Upper lobe of left lung (tissue), 6 donors: ENCODE data around the gene EYS. TPM values are rescaled to one million over a fixed set of nuclear protein-coding genes. Genes with fewer than 3 reads are reported as not detected.

Source experiments
- ATAC-seq, 2 donors: fragments of 200-7000 bp; cut with Tn5 transposase; one replicate each; pipeline ENCODE4 v1.9.1; 2022; ENCODE audit warnings: mild to moderate bottlenecking in 2 of 2, moderate library complexity in 2 of 2; ENCODE audit not compliant: low FRiP score in 2 of 2
- DNase-seq, 2 donors: peaks; one replicate each; pipeline ENCODE4 v3.0.0-alpha.2; 2019 to 2020
- H3K27ac ChIP-seq, 4 donors: fragments of 200-600 bp; sonication (generic); one replicate each; pipeline ENCODE4 v1.5.1; 2016 to 2019
- H3K27me3 ChIP-seq, 4 donors: fragments of 200-600 bp; sonication (generic); one replicate each; pipeline ENCODE4 v1.5.1; 2017 to 2019
- H3K36me3 ChIP-seq, 4 donors: fragments of 200-600 bp; sonication (generic); one replicate each; pipeline ENCODE4 v1.5.1; 2016 to 2019
- H3K4me1 ChIP-seq, 4 donors: fragments of 200-600 bp; sonication (generic); one replicate each; pipeline ENCODE4 v1.5.1; 2018 to 2019
- H3K4me3 ChIP-seq, 4 donors: fragments of 200-600 bp; sonication (generic); one replicate each; pipeline ENCODE4 v1.5.1; 2017 to 2019; ENCODE audit warnings: mild to moderate bottlenecking in 2 of 4, moderate library complexity in 1 of 4
- H3K9me3 ChIP-seq, 4 donors: fragments of 200-600 bp; sonication (generic); one replicate each; pipeline ENCODE4 v1.5.1; 2018 to 2019
- CTCF ChIP-seq, 6 experiments: fragments of 450-650 bp in 4 of 6; fragments of 200-600 bp in 2 of 6; sonication (generic) in 2 of 6; IDR thresholded peaks; one replicate each; pipeline ENCODE4 v1.5.1; 2016 to 2019; ENCODE audit warnings: antibody characterized with exemption in 6 of 6
- EP300 ChIP-seq, 4 donors: sonication (generic); formaldehyde crosslinking; IDR thresholded peaks; one replicate each; pipeline ENCODE4 v1.5.1; 2017; ENCODE audit warnings: antibody characterized with exemption in 4 of 4, control low read depth in 2 of 4
- POLR2A ChIP-seq, 4 donors: fragments of 450-650 bp; IDR thresholded peaks; one replicate each; pipeline ENCODE4 v1.5.1; 2016 to 2017; ENCODE audit warnings: antibody characterized with exemption in 4 of 4, mild to moderate bottlenecking in 2 of 4
- POLR2AphosphoS5 ChIP-seq, 2 donors: sonication (generic); formaldehyde crosslinking; IDR thresholded peaks; one replicate each; pipeline ENCODE4 v1.5.1; 2017; ENCODE audit warnings: antibody characterized with exemption in 2 of 2
- WGBS, 2 donors: methylation state at CpG; one replicate each; pipeline ENCODE4 v1.1.5; 2017 to 2018; 5-methylcytosine and 5-hydroxymethylcytosine counted together
- total RNA-seq, 6 donors: library from RNA; depleted of rRNA in 4 of 6; stranded (reverse); fragments of >200 nt in 4 of 6; gene quantifications; one replicate each; pipeline versions ENCODE4 v1.1.0 to v1.2.1, GENCODE V29; 2016 to 2021
- donor health status: DM: no; HTN: no; CAD: no; lungs with moderate emphysema.
- donor health status: DM: no; HTN: yes; CAD: no; lungs with severe emphysema.

Gene EYS
- total RNA-seq, 6 donors from 2014 or later, result under 0.01 to 0.46 (median 0.28) TPM; not detected in 2

DNA sequence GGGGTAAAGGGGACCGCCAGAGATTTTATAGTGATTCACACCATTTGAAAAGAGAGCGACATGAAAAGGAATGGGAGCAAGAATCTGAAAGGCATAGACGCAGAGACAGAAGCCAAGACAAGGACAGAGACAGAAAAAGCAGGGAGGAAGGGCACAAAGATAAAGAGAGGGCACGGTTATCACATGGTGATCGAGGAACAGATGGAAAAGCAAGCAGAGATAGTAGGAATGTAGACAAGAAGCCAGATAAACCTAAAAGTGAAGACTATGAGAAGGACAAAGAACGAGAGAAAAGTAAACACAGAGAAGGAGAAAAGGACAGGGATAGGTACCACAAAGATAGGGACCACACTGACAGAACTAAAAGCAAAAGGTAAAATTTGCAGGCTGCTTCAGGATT is 1993.7 kb downstream of the EYS start:
- Histone ChIP-seq H3K9me3 (no peaks in the 10 kb centered on the region), H3K27me3 (no peaks in the 10 kb centered on the region), H3K4me1 (no peaks in the 10 kb centered on the region), H3K27ac (no peak overlapping the region), H3K4me3 (no peak overlapping the region), H3K36me3 (peaks cover 21 to 55% (median 33%) of the 10 kb centered on the region in 4 donors)
- ATAC-seq (no peak), DNase-seq (no peak)
- 93 to 97% methylated on average over 6 of the region's 6 CpGs for WGBS, 2 donors
- TF ChIP-seq EP300 (IDR thresholded peaks at IDR 0.05), result no peak
- TF ChIP-seq POLR2AphosphoS5 (IDR thresholded peaks at IDR 0.05), result no peak
- TF ChIP-seq POLR2A (IDR thresholded peaks at IDR 0.05), result no peak
- TF ChIP-seq CTCF (IDR thresholded peaks at IDR 0.05), result no peak

GRCh38 chr6:63709148-63709547 is 1997.9 kb downstream of the EYS start:
- DNase-seq (no peak), ATAC-seq (no peak)
- H3K9me3 ChIP-seq, result no peaks in the 10 kb centered on the region
- peaks cover 24 to 92% (median 46%) of the 10 kb centered on the region in 4 donors for H3K36me3 ChIP-seq
- no peak overlapping the region for H3K27ac ChIP-seq
- no peaks in the 10 kb centered on the region for H3K27me3 ChIP-seq
- H3K4me3 ChIP-seq, result no peak overlapping the region
- no peak for TF ChIP-seq POLR2AphosphoS5 (IDR thresholded peaks at IDR 0.05)
- TF ChIP-seq CTCF (IDR thresholded peaks at IDR 0.05), result no peak
- no peak for TF ChIP-seq EP300 (IDR thresholded peaks at IDR 0.05)
- H3K4me1 ChIP-seq, result no peaks in the 10 kb centered on the region

DNA sequence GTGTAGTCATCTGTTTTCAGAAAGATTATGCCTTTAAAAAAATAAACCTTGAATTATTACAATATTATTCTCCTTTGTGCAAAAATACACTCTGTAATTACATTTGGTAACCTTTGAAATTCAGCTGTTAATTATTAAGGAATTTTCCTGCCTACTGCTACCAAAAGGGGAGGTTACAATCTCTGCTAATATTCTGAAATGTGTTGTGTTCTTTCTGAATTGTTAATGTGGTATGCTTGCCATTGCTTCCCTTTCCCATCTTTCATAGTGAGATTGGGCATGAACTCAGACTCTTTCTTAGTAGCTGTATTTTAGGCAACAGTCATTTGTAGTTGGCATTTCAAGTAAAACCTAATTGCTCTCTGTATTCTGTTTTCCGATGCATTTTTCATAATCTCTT is 1998.4 kb downstream of the EYS start:
- DNase-seq, result no peak

DNA sequence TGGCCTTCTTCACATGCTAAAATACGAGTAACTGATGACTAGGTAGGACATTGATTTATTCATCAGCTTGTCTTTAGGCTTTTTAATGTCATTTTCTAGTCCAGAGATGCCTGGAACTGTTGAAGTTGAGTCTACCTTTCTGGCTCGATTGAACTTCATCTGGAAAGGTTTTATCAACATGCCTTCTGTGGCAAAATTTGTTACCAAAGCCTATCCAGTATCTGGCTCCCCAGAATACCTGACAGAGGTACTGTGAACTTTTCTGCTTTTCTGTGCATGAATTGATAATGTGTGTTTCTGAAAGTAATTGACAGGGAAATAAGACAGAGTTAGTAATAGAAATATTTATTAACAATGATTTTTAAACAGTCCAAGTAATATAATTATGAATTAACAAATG is 2000.4 kb downstream of the EYS start:
- Histone ChIP-seq H3K9me3 (no peaks in the 10 kb centered on the region), H3K27me3 (no peaks in the 10 kb centered on the region), H3K27ac (no peak overlapping the region), H3K4me1 (no peaks in the 10 kb centered on the region), H3K4me3 (no peak overlapping the region), H3K36me3 (peaks cover 24 to 93% (median 37%) of the 10 kb centered on the region in 4 donors)
- DNase-seq (no peak), ATAC-seq (no peak)
- TF ChIP-seq EP300 (IDR thresholded peaks at IDR 0.05) (no peak), POLR2A (IDR thresholded peaks at IDR 0.05) (no peak), POLR2AphosphoS5 (IDR thresholded peaks at IDR 0.05) (no peak), CTCF (IDR thresholded peaks at IDR 0.05) (no peak)
- 66 to 75% methylated on average over 2 of the region's 2 CpGs for WGBS, 2 donors

More for the DNA sequence above, 1998.4 kb downstream of the EYS start:
- no peaks in the 10 kb centered on the region for H3K27me3 ChIP-seq
- TF ChIP-seq CTCF (IDR thresholded peaks at IDR 0.05) (no peak), POLR2A (IDR thresholded peaks at IDR 0.05) (no peak), EP300 (IDR thresholded peaks at IDR 0.05) (no peak), POLR2AphosphoS5 (IDR thresholded peaks at IDR 0.05) (no peak)
- no peak overlapping the region for H3K4me3 ChIP-seq
- peaks cover 26 to 95% (median 47%) of the 10 kb centered on the region in 4 donors for H3K36me3 ChIP-seq
- no peaks in the 10 kb centered on the region for H3K9me3 ChIP-seq
- H3K4me1 ChIP-seq, result no peaks in the 10 kb centered on the region
- WGBS, 2 donors, result 97 to 100% methylated on average over 1 of the region's 1 CpG
- no peak overlapping the region for H3K27ac ChIP-seq
- no peak for ATAC-seq

- Histone ChIP-seq H3K4me3 (no peak overlapping the region), H3K4me1 (no peaks in the 10 kb centered on the region), H3K9me3 (no peaks in the 10 kb centered on the region), H3K36me3 (peaks cover 22 to 93% (median 34%) of the 10 kb centered on the region in 4 donors), H3K27ac (no peak overlapping the region), H3K27me3 (no peaks in the 10 kb centered on the region)
- ATAC-seq (no peak), DNase-seq (no peak)
- TF ChIP-seq EP300 (IDR thresholded peaks at IDR 0.05) (no peak), CTCF (IDR thresholded peaks at IDR 0.05) (no peak), POLR2AphosphoS5 (IDR thresholded peaks at IDR 0.05) (no peak), POLR2A (IDR thresholded peaks at IDR 0.05) (no peak)
- 87 to 95% methylated on average over 2 of the region's 2 CpGs for WGBS, 2 donors
Measured at GRCh38 chr6:63705707-63706106, 2001.3 kb downstream of the EYS start.
